Cardiac fibroblast (primary cell): ENCODE data around the gene PRKAR2B.
"Not testable (repeated sequence)": the region's sequence is repeated elsewhere in the genome, so short reads cannot be mapped to it uniquely, and the experiment has no call there.

Source experiments
- DNase-seq, 2 donors: peaks; one replicate each; pipeline versions ENCODE4 v3.0.0 to v3.0.0-alpha.2; 2010; ENCODE audit warnings: low read depth in 2 of 2
- H3K4me3 ChIP-seq, 2 donors: replicated peaks in 1 of 2; 1 replicate in 1 of 2; 2 replicates in 1 of 2; pipeline ENCODE4 v1.5.1; 2011; ENCODE audit warnings: low read depth in 2 of 2, low read length in 2 of 2, mild to moderate bottlenecking in 2 of 2, moderate library complexity in 1 of 2
- TF ChIP-seq, protein P1 (sequence below): IDR thresholded peaks from one replicate; pipeline ENCODE4 v1.5.1; 2011; ENCODE audit warnings: low read depth, mild to moderate bottlenecking, low read length, inconsistent platforms

Gene PRKAR2B

DNA sequence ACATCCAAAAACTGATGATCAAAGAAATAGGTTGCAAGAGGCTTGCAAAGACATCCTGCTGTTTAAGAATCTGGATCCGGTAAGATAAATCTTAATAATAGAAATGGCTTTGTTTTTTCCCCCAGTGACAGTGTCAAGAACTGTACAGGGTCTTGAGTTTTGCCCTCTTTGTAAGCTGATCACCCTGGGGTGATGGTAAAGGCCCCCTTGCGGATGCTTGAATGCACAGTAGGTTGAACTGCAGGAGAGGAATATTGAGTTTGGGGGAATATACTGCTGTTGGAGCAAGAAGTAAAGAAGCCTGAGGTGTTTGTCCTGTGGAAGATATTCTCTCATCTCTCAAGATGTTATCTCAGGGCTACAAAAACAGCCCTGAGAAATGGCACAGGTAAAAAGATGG is 83.7 kb downstream of the PRKAR2B start:
- TF ChIP-seq, protein P1, sequence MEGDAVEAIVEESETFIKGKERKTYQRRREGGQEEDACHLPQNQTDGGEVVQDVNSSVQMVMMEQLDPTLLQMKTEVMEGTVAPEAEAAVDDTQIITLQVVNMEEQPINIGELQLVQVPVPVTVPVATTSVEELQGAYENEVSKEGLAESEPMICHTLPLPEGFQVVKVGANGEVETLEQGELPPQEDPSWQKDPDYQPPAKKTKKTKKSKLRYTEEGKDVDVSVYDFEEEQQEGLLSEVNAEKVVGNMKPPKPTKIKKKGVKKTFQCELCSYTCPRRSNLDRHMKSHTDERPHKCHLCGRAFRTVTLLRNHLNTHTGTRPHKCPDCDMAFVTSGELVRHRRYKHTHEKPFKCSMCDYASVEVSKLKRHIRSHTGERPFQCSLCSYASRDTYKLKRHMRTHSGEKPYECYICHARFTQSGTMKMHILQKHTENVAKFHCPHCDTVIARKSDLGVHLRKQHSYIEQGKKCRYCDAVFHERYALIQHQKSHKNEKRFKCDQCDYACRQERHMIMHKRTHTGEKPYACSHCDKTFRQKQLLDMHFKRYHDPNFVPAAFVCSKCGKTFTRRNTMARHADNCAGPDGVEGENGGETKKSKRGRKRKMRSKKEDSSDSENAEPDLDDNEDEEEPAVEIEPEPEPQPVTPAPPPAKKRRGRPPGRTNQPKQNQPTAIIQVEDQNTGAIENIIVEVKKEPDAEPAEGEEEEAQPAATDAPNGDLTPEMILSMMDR = no peak
- no peak overlapping the region for H3K4me3 ChIP-seq
- DNase-seq = no peak

DNA sequence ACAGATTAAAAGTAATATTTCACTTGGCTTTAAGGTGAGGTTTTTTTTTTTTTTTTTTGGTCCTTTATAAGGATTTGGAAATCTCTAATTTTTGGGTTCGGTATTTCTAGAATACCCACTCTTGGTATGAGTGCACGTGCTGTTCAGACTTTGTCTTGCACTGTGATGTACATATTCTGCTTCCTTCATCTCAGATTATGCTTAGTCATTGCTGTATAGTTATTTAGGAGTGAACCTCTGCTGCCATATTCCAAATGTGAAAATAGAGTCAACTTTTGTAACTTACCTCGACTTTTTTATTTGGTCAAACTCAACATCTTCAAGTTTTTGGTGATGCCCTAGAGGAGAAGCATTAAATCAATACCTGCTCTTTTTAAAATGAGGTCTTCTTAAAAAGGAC is 84.2 kb downstream of the PRKAR2B start:
- DNase-seq = no peak
- TF ChIP-seq, protein P1 = no peak
- no peak overlapping the region for H3K4me3 ChIP-seq

DNA sequence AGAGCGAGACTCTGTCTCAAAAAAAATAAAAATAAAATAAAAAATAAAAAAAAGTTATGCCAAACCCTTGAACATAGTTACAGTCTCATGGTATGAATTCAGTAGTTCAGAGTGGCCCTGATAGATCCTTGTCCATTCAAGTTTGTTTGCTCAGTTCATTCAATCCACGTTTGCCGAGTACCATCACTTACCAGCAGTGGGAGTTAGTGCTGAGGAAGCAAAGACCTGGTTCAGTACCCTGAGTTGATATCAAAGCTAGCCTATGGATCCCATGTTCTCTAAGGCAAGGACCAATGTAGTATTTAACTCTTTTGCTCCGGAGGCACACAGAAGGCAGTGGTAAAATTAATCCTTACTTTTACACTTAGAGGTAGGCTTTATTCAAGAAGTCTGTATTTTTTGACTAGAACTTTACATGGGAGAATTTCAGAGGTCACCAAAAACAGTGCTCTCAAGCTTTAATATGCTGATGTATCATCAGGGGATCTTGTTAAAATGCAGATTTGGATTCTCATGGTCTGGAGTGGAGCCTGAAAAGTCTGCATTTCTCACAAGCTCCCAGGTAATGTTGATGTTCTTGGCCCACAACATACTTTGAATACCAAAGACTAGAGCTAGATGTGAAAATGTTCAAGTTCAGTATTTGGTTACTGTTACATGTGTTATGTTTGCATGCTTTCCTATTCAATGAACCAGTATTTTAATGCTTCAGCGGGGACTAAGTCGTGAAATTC is 86.1 kb downstream of the PRKAR2B start:
- TF ChIP-seq, protein P1 = peak; percentile 32
- no peak for DNase-seq
- no peak overlapping the region for H3K4me3 ChIP-seq

DNA sequence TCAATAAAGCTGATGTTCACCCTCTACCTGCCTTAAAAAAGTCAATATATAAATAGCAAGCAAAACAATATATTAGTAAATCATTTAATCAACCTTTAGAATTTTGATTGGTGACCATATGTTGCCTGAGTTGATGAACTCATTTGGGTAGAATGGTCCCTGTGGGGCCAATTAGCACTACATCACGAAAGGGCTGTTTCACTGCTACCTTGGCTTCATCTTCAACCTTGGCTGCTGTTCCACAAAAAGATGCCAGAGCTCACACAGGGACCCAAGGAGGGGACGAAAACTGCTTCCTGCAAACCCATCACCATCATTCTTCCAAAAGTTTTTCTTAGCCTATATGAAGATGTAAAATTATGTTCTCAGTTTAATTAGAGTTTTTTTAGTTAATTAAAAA is 88.9 kb downstream of the PRKAR2B start:
- H3K4me3 ChIP-seq = no peak overlapping the region
- DNase-seq = no peak
- TF ChIP-seq, protein P1 = no peak

DNA sequence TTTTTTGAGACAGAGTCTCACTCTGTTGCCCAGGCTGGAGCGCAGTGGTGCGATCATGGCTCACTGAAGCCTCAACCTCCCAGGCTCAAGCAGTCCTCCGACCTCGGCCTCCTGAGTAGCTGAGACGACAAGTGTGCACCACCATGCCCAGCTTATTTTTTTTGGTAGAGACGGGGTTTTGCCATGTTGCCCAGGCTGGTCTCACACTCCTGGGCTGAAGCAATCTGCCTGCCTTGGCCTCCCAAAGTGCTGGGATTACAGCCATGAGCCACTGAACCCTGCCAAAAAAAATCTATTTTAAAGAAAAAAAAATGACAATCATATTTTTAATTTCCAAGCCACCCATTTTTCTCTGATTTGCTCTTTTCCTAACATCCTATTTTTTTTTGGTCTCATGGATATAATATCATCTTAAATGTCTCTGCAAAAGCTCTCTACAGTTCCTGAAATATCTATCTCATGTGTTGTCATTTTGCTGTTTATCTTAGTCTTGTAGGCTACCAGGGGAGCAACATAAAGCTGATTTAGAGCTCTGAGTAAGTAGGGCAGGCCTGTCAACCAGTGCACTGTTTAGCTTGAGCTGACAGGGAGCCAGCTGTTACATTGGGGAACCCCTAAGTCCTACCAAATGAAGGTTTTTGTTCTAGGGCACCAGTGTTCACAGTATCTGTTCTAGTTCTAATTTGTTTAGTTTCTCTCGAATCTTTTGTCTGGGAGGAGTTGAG is 94.4 kb downstream of the PRKAR2B start:
- H3K4me3 ChIP-seq = no peak overlapping the region
- TF ChIP-seq, protein P1 = no peak
- no peak for DNase-seq

DNA sequence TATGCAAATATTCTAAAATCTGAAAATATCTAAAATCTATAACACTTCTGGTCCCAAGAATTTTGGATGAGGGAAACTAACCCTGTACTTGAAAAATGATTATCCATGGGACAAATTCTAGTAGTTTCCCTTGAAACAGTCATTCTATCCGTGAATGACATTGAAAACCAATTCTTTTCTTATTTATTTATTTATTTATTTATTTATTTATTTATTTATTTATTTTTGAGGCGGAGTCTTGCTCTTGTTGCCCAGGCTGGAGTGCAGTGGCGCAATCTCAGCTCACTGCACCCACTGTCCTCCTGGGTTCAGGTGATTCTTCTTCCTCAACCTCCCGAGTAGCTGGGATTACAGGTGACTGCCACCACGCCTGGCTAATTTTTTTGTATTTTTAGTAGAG is 99.4 kb downstream of the PRKAR2B start:
- not testable (repeated sequence) for DNase-seq, H3K4me3 ChIP-seq

DNA sequence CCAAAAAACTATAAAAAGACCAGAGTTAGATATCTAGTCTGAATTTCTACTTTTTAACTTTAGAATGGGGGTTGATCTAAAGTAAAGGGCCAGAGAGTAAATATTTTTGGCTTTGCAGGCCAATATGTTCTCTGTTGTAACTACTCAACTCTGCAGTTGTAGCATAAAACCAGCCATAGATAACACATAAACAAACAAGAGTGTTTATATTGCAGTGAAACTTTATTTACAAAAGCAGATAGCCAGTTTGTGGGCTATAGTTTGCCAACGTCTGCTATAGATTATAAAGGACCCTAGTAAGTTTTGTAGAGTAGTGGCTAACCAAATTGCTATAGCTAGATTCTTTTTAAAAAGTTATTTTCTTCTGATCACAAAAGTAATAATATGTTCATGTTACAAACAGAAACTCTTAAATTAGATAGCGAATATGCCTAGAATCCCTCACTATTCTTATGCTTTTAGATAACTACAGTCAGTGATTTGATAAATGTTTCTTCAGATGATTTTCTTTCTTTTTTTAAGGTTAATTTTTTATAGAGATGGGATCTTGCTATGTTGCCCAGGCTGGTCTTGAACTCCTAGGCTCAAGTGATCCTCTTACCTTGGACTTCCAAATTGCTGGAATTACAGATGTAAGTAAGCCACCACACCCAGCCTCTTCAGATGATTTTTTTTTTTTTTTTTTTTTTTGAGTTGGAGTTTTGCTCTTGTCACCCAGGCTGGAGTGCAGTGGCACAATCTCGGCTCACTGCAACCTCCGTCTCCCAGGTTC is 100.7 kb downstream of the PRKAR2B start:
- no peak for DNase-seq
- no peak overlapping the region for H3K4me3 ChIP-seq
- TF ChIP-seq, protein P1 = no peak
